NT2/D1 (cell line): ENCODE measurements around the gene KIAA0513.

Source experiments
- YY1 ChIP-seq: IDR thresholded peaks from 2 replicates; pipeline ENCODE4 v1.6.1; 2011; ENCODE audit not compliant: insufficient read length, insufficient read depth
- ZNF274 ChIP-seq: IDR thresholded peaks from 2 replicates; pipeline ENCODE4 v1.6.1; 2011; ENCODE audit warnings: mild to moderate bottlenecking, low read depth, low read length

DNA sequence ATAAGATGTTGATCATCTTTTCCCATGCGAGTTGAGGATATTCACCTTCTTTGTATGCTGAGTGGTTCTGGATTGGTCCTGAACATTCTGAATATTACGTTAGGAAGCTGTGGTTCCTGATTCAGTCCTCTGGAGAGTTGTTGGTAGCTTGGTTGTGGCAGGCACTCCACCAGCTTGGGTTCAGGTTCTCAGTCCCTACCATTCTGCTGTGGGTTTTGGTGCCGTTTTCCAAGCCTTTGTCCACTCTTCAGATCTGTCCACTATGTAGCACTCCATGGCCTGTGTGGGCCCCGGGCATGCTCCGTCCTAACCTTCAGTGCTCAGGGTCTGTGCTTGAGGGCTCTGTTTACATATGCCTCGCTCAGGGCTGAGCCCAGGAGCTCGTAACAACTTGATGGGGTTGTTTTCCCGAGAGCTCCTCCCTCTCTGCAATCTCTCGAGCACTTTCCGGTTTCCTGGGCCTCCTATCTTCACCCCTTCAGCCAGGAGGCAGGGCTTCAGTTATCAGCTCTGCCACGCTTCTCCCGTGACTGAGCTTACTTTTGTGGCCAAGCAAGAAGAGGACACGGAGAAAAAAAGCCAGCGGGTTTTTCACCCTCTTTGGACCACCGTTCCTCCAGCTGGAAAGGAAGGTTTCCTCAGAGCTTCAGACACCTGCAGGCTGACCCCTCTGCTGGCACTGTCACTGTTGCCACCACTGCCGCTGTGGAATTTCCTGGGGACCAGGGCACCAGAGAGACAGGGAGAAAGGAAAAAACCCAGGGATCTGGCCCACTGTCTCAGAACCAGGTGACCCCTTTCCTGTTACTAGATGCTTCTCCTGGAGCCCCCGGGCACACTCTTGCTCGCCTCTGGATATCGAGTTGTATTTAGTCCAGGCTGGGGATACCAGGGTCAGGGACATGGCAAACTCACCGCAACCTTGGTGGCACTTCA lies 19.6 kb downstream of the KIAA0513 start:
- TF ChIP-seq YY1 (no peak), ZNF274 (no peak)
